HG03097 (cell line): Measurements from ENCODE around the gene AFAP1.

Experiments
- ATAC-seq: cut with Tn5 transposase; IDR thresholded peaks from one replicate; pipeline ENCODE4 v1.9.1; 2021; ENCODE audit not compliant: unreplicated experiment, low FRiP score

Gene AFAP1

DNA sequence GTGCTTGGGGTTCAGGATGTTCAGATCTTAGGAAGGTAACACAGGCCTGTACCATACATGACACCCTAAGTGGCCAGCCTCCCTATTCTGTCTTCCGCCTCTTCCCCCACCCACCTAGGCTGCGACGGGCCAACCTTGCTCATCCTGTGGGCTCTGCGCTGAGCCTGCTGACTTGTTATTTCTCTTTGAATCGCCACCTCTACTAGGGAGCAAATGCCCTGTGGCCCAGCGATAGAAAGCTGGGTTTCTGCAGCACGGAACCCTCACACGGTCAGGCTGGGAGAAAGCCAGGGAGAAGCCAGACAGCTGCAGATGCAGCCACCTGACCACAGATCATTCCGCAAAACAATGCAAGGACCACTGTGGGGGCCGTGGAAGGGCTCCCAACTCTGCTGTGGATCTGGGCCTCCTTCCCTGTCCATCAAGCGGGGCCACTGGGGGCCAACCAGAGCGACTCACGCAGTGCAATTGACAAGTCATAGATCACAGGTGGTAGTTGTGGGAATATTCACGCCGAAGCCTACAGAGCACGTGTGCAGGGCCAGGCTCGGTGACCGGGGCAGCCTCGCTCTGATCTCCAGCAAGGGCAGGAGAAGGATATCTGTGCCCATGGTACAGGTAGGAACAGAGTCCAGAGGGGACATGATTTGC, 227.5 kb downstream of the AFAP1 start:
- ATAC-seq: no peak

DNA sequence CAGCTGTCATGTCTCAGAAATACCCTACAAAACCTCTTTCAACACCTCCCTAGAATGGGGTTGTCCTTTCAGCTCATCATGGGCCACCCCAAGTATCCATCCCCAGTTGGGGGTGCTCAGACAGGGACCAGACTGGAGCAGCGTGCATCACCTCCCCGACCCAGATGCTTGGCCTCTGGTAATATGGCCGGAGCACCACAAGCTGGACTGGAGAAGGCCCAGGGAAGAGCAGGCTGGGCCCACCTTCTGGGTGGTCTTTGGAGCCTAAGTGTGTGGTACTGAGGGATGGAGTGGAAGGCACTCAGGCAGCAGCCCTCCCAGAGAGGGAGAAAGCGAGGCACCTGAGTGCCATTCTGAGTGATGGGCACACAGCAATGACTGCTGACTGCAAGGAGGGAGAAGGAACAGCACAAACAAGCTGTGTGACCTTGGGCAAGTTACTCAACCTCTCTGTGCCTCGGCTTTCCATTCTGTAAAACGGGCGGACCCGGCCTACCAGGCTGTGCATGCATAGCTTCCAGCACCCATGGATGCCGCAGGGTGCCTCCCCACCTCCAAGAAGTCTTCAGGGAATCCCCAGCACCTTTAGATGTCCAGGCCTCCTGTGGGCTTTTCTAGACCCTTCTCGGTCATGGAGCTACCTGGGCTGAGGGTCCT, 228.2 kb downstream of the AFAP1 start:
- ATAC-seq: no peak

DNA sequence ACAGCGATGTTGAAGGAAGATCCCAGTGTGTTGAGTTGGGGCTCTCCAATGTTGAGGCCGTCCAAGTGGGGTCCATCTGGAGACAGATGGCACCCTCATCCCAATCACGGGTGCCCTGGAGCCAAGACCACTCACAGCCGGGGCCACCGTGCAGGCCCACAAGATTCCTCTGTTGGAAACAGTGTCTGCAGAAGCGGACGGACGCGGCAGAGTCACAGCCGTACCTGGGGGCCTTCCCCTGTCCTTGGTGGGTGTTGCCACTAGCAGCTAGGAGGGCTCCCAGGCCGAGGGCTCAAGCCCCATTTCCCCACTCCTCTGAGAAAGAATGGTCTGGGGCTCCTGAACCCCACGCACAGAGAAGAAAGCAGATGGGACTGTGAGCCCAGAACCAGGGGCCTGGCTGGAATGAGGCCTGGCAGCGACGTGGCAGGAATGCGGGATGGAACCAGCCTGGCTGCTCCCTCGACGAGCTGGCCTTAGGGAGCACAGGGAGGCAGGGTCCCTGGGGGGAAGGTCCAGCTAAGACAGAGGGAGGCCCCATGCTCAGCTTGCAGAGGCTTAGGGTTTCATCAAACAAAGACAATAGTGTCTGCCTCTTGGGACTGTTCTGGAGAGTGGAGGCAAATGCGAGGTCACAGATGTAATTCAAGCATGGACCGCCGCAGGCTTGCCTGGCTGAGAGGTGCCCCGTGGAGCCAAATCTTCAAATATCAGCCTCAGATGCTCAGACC, 228.9 kb downstream of the AFAP1 start:
- ATAC-seq: no peak

DNA sequence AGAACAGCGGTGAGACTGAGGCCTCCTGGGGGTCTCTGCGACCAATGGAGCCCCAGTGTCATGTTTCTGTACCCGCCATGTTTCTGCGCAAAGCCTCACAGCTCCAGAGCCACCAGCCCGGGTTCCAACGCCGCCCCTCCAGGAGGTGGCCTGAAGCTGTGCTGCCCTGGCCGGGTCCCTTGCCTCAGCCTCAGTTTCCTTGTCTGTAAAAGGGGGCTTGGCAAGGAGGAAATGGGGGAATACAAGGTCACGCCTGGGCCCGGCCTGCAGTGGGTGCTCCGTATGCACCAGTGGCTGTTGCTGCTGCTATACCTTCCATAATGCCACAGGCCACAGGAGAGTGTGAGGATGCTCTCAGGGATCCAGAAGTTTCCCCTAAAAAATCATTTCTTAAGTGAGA, 229.5 kb downstream of the AFAP1 start:
- no peak for ATAC-seq

DNA sequence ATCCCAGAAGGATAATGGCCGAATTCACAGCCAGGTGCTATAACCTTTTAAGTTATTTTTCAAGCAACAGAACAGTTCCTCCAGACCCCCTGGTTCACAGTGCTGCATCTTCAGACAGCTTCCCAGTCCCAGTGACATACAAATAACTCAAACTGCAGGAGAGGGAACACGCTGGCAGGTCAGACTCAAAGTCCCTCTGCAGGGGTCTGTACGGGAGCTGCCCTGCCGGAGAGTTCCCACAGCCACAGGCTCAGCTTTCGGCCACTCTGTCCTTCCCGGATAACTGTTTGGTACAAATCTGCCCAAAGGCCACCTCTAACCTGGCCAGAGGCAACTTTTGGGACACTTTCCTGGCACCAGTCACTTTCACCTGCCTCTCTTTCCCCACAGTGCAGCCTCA, 230.2 kb downstream of the AFAP1 start:
- ATAC-seq: no peak

DNA sequence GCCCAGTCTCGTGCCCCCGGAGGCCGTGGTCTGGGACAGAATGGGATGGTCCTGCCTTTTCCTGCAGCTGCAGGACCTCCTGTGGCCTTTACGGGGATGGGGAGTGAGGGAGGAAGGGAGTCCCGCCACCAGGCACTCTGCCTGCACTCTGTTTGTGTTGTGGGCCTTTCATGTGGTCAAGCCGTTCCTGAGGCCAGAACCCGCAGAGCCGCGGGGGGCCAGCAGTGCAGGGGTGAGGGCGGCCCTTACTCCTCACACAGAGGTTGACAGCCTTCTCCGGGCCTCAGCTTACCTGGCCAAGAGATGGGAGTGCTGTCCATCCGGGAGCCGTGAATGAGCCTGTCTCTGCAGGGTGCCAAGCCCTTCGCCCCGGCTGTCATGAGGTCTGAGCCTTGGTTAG, 230.7 kb downstream of the AFAP1 start:
- ATAC-seq: no peak
